GM10847 (cell line): ENCODE measurements around the gene OTOGL.

Experiments
- POLR2A ChIP-seq: IDR thresholded peaks from 2 replicates; pipeline ENCODE4 v1.6.1; 2011; ENCODE audit not compliant: insufficient read length; ENCODE audit errors: extremely low read depth

OTOGL gene

GRCh38 chr12:80268924-80269749, 169.8 kb downstream of the OTOGL start:
- TF ChIP-seq POLR2A = no peak

DNA sequence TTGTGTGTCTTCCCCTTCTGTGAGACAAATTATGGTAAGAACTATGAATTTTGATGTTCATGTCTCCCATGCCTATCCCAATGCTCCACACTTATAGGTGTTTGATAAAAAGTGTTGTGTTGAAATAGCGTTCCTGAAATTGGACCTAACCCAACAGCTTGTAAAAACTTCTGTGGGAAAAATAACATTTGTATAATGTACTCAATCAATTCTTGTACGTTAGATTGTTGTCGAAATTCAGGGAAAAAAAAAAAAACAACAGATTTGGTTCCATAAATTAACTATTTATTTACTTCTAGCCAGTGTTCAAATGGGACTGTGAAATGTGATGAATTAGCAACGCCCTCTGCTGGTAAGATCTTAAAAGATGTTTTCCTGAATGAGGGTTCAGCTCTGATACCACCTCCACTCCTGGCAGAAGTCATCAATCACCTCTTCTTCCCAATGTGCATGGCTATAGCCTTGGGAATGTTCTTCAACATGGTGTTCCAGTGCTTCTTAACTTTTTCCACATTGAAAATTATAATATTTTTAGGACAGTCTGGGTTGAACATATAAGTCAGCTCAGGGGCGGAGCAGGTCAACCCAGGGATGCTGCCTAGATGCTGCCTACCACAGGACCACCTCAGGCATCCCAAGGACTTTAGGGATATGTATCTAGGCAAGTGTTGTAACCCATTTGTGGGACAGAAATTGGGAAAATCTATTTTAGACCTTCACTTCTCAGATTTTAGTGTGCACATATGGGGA, 170.6 kb downstream of the OTOGL start:
- no peak for TF ChIP-seq POLR2A

GRCh38 chr12:80271780-80272179, 172.4 kb downstream of the OTOGL start:
- TF ChIP-seq POLR2A = no peak

DNA sequence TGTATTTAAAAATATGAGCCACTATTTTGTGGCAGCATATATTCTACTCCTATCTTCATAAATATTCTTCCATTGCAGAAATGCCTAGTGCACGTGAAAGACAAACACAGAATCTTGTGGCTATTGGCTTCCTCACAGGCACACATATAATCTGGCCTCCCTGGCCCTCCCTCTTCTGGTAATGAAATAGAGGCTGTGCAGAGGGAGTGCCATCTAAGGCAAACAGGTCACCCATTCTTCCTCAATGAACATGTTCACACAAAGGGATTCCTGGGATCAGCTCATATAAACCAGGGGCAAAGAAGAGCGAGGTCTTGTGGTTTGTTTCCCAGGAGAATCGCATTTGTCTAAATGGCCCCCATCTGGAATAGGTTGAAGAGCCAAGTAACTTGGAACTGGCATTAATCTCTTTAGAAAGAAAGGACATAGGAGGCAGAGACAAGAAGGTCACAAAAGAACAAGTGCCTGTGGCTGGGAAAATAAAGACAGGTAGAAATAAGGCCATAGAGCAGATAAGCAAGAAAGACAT, 173.1 kb downstream of the OTOGL start:
- no peak for TF ChIP-seq POLR2A

DNA sequence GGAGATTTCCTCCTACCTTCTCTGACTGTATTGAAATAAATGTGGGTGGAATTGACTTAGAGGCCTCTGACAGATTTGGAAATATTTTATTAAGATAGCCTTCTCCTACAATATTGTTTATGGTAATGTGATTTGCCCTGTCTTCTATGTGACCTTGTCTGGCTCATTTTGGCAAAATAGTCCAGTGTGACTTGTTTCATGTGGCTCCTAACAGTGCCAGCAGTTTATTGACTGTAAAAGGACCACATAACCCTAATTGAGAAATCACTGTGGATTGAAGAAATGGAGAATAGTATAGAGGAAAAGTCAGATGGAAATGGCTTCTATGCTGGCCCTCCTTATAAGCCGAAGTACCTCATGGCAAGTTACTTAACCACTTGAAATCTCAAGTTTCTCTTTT, 173.8 kb downstream of the OTOGL start:
- no peak for TF ChIP-seq POLR2A

DNA sequence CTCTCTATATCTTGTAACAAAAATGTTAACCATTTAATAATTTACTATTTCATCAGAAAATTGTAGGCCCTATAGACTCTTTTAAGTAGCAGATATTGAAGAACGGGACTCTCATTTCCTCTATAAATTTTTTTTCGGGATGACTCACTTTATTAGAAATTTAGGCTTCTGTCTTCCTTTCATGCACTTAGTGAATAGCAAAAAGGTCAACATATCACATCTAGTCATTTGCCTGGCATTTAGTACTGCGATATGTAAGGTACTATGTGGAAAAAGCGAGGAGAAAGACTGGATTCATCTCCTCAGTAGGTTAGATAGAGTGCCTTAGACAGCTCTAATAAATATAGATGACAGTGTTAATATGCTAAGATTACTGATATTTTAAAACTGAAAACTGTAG, 178.4 kb downstream of the OTOGL start:
- no peak for TF ChIP-seq POLR2A

GRCh38 chr12:80282226-80282625, 182.9 kb downstream of the OTOGL start:
- no peak for TF ChIP-seq POLR2A

DNA sequence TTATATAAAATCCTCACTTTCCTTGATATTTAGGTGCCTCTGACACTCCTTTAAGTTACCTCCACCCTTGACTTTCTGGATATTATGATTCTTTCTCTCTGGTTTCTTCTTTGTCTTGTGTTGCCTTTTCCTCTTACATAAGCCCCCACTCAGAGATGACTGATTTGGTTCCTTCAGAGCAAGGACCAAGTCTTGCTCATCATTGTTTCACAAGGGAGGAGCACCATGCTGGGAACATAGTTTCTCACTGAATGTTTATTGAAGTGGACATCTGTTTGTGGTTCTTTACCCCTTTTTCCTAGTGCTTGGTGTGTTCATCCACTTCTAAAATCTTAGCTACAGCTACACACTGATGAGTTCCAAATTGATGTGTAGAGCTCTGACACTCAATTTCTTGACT, 183.4 kb downstream of the OTOGL start:
- no peak for TF ChIP-seq POLR2A

DNA sequence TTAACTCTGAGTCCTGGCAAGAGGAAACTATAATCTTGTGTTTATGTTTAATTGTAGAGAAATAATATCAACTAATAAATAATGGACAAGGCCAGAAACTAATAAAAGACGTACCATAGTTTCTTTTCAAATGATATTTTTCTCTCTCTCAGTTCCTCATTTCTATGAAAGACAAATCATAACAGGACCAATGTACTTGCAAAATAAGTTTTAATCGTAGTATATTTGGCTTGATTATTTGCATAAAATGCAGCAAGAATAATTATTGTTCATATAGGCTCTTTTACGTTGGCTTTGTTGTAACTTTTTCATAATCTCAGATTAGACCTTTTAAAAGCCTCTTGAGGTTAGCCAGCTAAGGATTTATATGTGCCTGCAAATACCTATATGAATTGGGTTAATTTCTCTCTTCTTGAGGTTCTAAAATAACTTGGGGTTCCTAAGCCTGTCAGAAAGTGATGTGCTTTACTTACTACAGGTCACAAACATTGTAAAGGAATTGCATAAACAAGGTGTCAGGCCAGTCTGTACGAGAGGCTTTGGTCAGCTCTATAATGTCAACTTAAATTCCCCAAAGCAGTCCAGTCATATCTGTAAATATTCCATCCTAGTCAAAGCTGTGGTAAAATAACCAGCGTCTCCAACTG, 191.9 kb downstream of the OTOGL start:
- TF ChIP-seq POLR2A = no peak

DNA sequence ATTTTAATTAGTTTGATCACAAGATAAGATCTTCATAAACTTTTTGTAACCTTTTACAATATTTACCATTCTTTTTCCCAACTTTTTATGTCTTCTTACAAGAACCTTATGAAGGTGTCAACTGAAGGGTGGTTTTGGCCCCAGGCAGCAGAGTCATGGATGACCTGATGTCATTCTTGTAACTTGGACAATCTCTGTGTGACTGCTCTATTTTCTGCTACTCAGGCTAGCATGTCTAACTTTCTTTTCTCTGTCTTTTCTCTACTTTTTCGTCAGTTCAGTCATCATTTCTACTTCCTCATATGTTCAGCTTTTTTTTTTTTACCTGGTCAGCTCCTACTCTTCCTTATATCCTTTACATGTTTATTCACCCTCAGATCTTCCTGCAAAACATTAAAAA, 194.0 kb downstream of the OTOGL start:
- no peak for TF ChIP-seq POLR2A

DNA sequence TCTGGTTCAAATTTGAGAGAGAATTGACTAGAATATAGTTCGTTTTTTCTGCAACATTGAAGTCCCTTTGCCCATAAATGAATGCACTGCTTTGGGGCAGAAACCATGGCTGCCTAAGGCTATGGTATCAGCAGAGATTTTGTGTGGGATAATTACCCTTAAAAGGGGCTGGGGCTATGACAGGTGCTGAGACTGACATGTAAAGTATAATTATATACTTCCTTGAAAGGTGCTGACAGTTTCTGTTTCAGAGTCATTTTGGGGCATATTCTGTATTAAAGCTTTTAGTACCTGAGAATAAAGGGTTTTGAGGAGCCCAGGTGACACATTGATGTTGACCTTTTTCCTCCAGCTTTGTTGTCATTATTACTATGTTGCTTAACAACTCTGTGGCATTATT, 194.4 kb downstream of the OTOGL start:
- TF ChIP-seq POLR2A = no peak

- no peak for TF ChIP-seq POLR2A
Measured at GRCh38 chr12:80299219-80299618, 199.9 kb downstream of the OTOGL start.

GRCh38 chr12:80299976-80300375, 200.6 kb downstream of the OTOGL start:
- no peak for TF ChIP-seq POLR2A

DNA sequence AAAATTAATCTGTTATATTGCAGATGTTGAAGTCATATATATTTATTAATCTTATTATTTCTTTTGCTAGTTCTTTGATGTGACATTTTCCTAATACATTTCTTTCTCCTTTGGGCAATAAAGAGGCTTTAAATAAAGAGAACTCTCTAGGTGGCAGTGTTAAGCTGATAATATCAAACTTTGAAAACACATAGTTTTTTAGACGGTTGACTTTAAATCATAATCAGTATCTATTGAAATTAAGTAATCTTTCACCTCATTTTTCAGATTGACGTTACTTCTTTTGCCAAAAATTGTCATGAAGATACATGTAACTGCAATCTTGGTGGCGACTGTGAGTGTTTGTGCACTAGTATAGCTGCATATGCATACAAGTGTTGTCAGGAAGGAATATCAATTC, 213.9 kb downstream of the OTOGL start:
- TF ChIP-seq POLR2A = no peak

GRCh38 chr12:80314741-80315140, 215.4 kb downstream of the OTOGL start:
- TF ChIP-seq POLR2A = no peak

DNA sequence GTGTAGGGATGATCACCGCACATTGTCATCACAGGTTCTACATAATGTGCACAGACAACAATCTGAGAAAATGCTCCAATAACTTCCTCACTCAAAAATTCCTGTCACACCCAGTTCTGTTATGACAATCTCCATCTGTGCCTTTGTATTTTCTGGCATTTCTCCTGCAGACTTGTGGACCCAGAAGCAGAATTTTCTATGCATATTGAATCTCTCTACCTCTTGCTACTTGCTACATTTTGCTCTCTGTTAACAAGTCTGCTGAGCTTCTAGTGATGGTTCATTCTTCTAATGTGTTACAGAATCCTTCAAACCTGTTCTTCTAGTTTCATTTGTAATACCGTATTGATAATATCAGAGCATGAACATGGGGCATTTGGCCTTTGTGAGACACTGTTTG, 216.9 kb downstream of the OTOGL start:
- TF ChIP-seq POLR2A = no peak
